AG04450 (cell line): ENCODE data around the gene LCN10. TPM values are rescaled to one million over a fixed set of nuclear protein-coding genes. Genes with fewer than 3 reads are reported as not detected.
"Not testable (repeated sequence)": the region's sequence is repeated elsewhere in the genome, so short reads cannot be mapped to it uniquely, and the experiment has no call there.

ENCODE experiments used
- CTCF ChIA-PET: fragments of 300-600, 350-600 bp; formaldehyde crosslinking; extraction: SDS; loops from one replicate; lab custom pipeline; 2022; ENCODE audit warnings: antibody characterized with exemption, inconsistent platforms; lab: Charles Lee
- POLR2A ChIA-PET: fragments of 350-600 bp; formaldehyde crosslinking; extraction: SDS; loops from one replicate; lab custom pipeline; 2021; ENCODE audit warnings: antibody characterized with exemption, inconsistent platforms; lab: Yijun Ruan, JAX
- DNase-seq: peaks from one replicate; pipeline ENCODE4 v3.0.0-alpha.2; 2011; ENCODE audit warnings: low read depth, low spot score
- H3K27ac ChIP-seq: one replicate; pipeline ENCODE4 v1.5.1; 2012; ENCODE audit warnings: low read depth, low read length, control low read depth
- H3K27me3 ChIP-seq: one replicate; pipeline ENCODE4 v1.6.0; 2012; ENCODE audit warnings: low read length; ENCODE audit not compliant: control insufficient read depth, insufficient read depth
- H3K4me3 ChIP-seq: 2 replicates; pipeline ENCODE4 v1.5.1; 2011; ENCODE audit warnings: mild to moderate bottlenecking, low read depth, low read length, control low read depth
- H3K9me3 ChIP-seq: 2 replicates; pipeline ENCODE4 v1.5.1; 2012; ENCODE audit warnings: low read length; ENCODE audit not compliant: control insufficient read depth, insufficient read depth
- polyA plus RNA-seq: library from polyadenylated mRNA; depleted of rRNA; stranded (reverse); fragments of >200 nt; gene quantifications from 2 replicates; pipeline ENCODE4 v1.2.3, GENCODE V29; 2011
- TF ChIP-seq, protein P1 (sequence below): IDR thresholded peaks from 2 replicates; pipeline ENCODE4 v1.5.1; 2011; ENCODE audit warnings: low read depth, low read length, control low read depth, inconsistent platforms

Gene LCN10
- polyA plus RNA-seq, 1 experiment: not detected

DNA sequence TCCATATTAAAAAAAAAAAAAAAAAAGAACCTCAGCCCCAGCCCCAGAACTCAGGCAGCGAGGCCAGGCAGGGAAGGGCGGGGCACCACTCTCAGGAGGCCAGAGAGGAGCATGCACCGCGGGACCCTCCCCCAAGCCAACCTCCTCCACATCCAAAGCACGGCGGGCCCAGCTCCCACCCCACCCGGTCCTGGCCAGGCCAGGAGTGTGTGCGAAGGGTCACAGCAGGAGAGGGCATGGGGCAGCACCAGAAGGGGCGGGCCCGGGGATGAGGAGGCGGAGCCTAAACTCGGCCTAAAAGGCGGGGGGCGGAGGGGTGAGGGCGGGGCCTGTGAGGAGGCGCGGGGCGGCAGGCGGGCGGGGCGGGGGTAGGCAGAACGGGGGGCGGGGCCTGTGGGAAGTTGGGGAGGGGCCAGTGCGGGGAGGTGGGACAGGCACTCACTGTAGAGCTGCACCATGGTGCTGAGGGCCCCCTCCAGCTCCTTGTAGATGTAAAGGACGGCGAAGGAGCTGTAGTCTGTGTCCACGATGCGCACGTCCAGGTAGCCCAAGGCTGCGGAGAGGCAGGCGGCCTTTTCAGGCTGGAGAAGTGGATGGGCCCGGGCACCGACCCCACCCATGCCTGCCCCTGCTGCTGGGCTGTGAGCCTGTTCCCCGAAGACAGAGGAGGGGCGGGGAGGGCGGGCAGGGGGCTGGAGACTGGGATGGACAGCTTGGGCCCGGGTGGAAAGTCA lies 20.3 kb upstream of the LCN10 start:
- no peak for DNase-seq
- TF ChIP-seq, protein P1, sequence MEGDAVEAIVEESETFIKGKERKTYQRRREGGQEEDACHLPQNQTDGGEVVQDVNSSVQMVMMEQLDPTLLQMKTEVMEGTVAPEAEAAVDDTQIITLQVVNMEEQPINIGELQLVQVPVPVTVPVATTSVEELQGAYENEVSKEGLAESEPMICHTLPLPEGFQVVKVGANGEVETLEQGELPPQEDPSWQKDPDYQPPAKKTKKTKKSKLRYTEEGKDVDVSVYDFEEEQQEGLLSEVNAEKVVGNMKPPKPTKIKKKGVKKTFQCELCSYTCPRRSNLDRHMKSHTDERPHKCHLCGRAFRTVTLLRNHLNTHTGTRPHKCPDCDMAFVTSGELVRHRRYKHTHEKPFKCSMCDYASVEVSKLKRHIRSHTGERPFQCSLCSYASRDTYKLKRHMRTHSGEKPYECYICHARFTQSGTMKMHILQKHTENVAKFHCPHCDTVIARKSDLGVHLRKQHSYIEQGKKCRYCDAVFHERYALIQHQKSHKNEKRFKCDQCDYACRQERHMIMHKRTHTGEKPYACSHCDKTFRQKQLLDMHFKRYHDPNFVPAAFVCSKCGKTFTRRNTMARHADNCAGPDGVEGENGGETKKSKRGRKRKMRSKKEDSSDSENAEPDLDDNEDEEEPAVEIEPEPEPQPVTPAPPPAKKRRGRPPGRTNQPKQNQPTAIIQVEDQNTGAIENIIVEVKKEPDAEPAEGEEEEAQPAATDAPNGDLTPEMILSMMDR: no peak
- Histone ChIP-seq H3K9me3 (no peaks in the 10 kb centered on the region; the same call in 1 of the 2 replicates), H3K27ac (no peak overlapping the region), H3K27me3 (peaks cover 13% of the 10 kb centered on the region), H3K4me3 (no peak overlapping the region)
- ChIA-PET POLR2A (no interaction called here), CTCF (interaction anchor here (0.6 to 0.7 kb wide), 2 partner anchors 17 to 26 kb away, joined by 5 to 8 read pairs; no protein-coding TSS in a partner anchor)

DNA sequence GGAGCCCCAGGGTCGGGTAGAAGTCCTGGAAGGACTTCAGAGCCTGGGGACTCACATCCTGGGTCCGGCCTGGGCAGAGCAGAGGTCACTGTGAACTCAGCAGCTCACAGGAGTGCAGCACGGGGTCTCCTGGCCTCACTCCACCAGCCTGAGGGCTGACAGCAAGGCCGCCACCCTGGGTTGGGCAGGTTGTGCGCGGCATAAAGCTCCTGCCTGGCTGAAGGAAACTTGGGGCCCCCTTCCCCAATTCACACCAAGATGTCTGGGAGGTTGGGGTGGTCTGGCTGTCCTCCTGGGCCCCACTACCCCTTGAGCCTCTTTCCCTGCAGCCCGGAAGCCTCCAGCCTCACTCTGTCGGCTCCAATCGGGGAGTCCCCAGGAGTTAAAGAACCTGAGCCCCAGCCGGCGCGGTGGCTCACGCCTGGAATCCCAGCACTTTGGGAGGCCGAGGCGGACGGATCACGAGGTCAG lies 19.5 kb upstream of the LCN10 start:
- no peak for DNase-seq
- ChIA-PET CTCF (interaction anchor here (0.7 to 1.3 kb wide), 2 partner anchors 16 to 34 kb away, joined by 7 to 8 read pairs; no protein-coding TSS in a partner anchor), POLR2A (interaction anchor here (1.7 kb wide), 1 partner anchor 34 kb away, joined by 6 read pairs; no protein-coding TSS in a partner anchor)
- Histone ChIP-seq H3K4me3 (no peak overlapping the region), H3K9me3 (peaks cover 4% of the 10 kb centered on the region; the same call in 1 of the 2 replicates), H3K27ac (no peak overlapping the region), H3K27me3 (peaks cover 11% of the 10 kb centered on the region)
- TF ChIP-seq, protein P1: no peak

DNA sequence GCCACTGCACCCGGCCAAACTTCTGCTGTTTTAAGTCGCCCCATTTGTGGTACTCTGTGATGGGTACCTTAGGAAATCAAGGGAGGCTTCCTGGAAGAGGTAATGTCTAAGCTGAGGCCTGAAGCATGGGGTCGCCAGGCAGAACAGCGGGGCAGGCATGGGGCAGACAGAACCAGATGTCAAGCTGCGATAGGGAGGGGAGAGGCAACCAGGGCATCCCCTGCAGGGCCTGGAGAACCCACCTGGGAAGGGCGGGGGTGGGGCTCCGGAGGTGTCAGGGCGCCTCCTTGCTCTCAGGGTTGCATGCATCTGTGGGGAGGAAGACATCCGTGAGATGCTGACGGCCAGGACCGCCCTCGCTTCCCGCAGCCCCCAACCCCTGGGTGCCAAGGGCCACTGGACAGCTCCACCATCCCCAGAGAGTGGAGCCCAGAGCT lies 18.8 kb upstream of the LCN10 start:
- peaks cover 12% of the 10 kb centered on the region for H3K27me3 ChIP-seq
- POLR2A ChIA-PET: interaction anchor here (1.7 kb wide), 1 partner anchor 33 kb away, joined by 6 read pairs; no protein-coding TSS in a partner anchor

DNA sequence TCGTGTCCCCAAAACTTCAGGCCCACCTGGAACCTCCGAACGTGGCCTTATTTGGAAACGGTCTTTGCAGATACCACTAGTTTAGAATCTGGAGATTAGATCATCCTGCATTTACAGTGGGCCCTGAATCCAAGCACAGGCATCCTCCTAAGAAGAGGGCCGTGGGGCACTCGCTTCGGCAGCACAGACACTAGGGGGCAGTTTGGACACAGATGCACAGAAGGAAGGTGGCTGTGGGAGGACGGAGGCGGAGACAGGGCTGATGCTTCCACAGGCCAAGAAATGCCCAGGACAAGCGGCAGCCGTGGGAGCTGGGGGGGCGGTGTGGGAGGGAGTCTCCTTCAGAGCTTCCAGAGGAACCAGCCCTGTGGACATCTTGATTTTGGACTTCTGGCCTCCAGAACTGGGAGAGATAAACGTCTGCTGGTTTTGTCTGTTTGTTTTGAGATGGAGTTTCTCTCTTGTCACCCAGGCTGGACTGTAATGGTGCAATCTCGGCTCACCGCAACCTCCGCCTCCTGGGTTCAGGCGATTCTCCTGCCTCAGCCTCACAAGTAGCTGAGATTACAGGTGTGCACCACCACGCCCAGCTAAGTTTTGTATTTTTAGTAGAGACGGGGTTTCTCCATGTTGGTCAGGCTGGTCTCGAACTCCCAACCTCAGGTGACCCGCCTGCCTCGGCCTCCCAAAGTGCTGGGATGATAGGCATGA lies 18.2 kb upstream of the LCN10 start:
- H3K4me3 ChIP-seq, H3K27ac ChIP-seq: not testable (repeated sequence)
- H3K9me3 ChIP-seq: peaks cover 16% of the 10 kb centered on the region
- CTCF ChIA-PET: interaction anchor here (0.9 to 1.4 kb wide), 5 partner anchors 9 to 32 kb away, joined by 3 to 11 read pairs (median 3); no protein-coding TSS in a partner anchor
- H3K27me3 ChIP-seq: peaks cover 12% of the 10 kb centered on the region
- TF ChIP-seq, protein P1: peak; percentile 78
- POLR2A ChIA-PET: interaction anchor here (1.7 kb wide), 1 partner anchor 33 kb away, joined by 6 read pairs; no protein-coding TSS in a partner anchor
- DNase-seq: peak; percentile 30

More for the DNA sequence above, 18.8 kb upstream of the LCN10 start:
- Histone ChIP-seq H3K9me3 (peaks cover 11% of the 10 kb centered on the region), H3K4me3 (no peak overlapping the region), H3K27ac (no peak overlapping the region)
- no peak for DNase-seq
- CTCF ChIA-PET: interaction anchor here (0.5 to 1.4 kb wide), 4 partner anchors 10 to 216 kb away, joined by 3 to 11 read pairs (median 5); no protein-coding TSS in a partner anchor
- TF ChIP-seq, protein P1: no peak
